ENCODE results near the gene THSD1. TPM values are rescaled to one million over a fixed set of nuclear protein-coding genes. Genes with fewer than 3 reads are reported as not detected.

THSD1 gene, protein sequence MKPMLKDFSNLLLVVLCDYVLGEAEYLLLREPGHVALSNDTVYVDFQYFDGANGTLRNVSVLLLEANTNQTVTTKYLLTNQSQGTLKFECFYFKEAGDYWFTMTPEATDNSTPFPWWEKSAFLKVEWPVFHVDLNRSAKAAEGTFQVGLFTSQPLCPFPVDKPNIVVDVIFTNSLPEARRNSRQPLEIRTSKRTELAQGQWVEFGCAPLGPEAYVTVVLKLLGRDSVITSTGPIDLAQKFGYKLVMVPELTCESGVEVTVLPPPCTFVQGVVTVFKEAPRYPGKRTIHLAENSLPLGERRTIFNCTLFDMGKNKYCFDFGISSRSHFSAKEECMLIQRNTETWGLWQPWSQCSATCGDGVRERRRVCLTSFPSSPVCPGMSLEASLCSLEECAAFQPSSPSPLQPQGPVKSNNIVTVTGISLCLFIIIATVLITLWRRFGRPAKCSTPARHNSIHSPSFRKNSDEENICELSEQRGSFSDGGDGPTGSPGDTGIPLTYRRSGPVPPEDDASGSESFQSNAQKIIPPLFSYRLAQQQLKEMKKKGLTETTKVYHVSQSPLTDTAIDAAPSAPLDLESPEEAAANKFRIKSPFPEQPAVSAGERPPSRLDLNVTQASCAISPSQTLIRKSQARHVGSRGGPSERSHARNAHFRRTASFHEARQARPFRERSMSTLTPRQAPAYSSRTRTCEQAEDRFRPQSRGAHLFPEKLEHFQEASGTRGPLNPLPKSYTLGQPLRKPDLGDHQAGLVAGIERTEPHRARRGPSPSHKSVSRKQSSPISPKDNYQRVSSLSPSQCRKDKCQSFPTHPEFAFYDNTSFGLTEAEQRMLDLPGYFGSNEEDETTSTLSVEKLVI
- 45.2 and 47.5 TPM in 2 replicates for total RNA-seq (2014; rRNA removed; shearing (Covaris generic); ENCODE audit: low replicate concordance)

DNA sequence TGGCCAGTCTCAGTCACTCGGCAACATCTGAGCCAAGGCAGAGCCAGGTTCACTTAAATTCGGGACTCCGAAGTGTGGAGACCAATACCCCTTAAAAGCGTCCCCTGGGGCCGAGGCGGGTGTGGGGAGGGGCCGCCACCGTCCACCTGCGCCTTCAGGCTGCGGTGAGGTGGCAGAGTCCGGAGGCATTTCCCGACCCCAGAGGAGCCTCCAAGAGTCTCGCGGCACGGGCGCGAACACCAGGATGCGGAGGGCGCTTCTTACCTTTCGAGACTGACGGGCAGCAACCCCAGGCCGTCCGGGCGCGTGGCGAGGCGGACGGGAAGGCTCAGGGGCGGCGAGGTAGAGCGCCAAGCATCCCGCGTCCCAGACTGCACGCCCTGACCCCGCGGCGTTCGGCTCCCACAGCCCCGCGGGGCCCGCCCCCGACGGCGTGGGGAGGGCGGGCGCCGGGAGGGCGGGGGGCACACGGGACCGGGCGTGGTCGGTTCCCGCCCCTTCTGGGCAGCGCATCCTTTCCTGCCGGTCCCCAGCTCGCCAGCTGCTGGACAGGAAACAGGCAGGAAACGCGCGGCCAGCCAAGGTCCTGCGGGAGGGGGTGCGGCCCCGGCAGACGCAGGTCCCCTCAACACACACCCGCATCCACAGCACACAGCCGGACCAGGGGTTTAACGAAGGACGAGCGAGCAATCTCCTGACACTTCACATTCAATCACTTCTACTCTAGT, at the start of gene THSD1:
TSS of gene THSD1 (minus strand) at position 406 of the 728 bp plus-strand sequence. CDS start 3,572 bp downstream, outside the sequence.
- peak; percentile 66 for DNase-seq (ENCODE audit: low read depth)
- in situ Hi-C loops (cut with HindIII; ENCODE audit: low pct_unique_long_range_greater_than_20kb, low sequenced_read_pairs): no loop called here

DNA sequence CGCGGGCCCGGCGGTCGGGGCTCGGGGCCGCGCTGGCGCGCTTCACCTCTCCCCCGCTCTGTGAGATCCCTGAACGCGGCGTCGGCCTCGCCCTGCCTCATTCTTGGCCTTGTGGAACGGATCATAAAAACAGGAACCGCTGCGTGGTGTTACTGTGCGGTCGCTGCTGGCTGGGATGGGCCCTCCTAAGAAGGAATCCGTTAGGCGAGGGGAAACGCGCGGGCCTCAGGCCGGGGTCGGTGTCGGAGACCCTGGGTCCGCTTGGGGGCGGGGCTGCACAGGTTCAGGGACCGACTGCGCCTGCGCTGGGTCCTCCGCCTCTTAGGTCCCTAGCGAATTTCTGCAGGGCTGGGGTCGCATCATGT, 49.7 kb upstream of the THSD1 start:
- DNase-seq (ENCODE audit: low read depth): peak; percentile 80

DNA sequence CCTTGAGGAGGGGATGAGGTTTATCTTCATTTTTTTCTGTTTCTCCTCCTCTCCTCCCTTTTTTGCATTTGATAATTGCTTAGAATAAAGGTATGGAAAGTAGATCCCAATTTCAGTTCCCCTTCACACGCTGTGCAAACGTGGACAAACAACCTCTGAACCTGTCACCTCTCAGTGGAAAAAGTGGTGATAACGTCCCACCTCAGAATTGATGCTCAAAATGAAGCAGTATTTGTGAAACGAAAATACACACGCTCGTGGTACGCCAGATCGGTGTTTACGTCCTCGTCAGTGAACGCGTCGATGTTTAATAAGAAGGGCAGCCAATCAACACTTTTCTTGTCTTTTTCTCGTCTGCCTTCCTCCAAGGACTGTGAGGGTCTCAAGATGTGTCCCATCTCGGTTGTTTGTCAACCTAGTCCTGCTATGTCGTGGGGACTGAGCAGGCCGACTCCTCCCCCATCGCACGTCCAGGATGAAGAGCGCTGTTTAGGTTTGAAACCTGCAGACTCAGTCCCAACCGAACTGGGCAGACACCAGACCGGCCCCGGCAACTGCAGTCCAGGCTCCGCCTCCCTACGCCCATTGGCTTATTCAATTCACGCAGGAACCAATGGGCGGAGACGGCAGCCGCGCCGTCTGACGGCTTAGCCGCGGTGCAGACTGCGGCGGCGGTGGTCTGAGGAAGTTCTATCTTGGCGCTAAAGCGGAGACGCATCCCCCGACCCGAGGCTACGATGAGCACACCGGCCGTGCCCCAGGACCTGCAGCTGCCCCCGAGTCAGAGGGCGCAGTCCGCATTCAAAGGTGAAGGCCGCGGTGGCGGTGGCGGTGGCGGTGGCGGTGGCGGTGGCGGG, 49.1 kb upstream of the THSD1 start, which contains the start of gene CKAP2:
TSS of gene CKAP2 (plus strand) at position 659 of the 857 bp plus-strand sequence. CDS start at position 738, 79 bp downstream.
- in situ Hi-C loops (cut with HindIII; ENCODE audit: low pct_unique_long_range_greater_than_20kb, low sequenced_read_pairs): no loop called here
- DNase-seq (ENCODE audit: low read depth): peak; percentile 91

More for the DNA sequence above, 49.7 kb upstream of the THSD1 start:
- in situ Hi-C loops (cut with HindIII; ENCODE audit: low pct_unique_long_range_greater_than_20kb, low sequenced_read_pairs): no loop called here

DNA sequence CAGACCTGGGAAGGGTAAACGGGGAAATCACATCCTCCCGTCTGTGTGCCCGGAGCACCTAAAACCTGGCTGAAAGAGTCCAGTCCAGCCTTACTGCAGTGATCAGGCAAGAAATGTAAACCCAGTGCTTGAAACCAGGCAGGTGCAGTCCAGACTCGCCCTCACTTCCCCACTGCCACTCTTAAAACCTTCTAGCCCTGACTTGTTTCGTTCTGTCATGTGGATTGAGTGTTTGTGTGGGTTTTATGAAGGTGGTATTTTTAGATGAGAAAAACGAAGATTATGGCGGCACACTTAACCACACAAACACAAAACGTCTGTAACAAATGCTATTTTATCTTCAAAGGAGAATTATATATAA, 48.5 kb upstream of the THSD1 start:
- peak; percentile 23 for DNase-seq (ENCODE audit: low read depth)
- in situ Hi-C loops (cut with HindIII; ENCODE audit: low pct_unique_long_range_greater_than_20kb, low sequenced_read_pairs): no loop called here

DNA sequence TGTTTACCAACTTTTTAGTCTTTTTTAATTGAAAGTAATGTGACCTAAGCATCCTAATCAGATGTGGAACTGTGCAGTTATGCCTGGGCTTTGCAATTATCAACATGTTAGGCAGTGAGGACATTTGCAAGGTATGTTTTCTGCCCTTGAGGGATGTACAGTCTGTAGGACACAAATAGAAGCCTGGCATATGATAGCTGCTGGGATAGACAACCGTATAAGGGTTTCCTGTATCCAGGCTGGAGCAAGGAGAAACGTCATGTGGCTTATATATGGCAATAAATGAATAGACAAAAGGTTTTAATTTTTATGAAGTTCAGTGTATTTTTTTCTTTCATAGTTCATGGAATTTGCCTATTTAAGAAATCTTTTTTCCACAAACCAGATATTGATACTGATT, 46.5 kb upstream of the THSD1 start:
- in situ Hi-C loops (cut with HindIII; ENCODE audit: low pct_unique_long_range_greater_than_20kb, low sequenced_read_pairs): no loop called here
- no peak for DNase-seq (ENCODE audit: low read depth)

DNA sequence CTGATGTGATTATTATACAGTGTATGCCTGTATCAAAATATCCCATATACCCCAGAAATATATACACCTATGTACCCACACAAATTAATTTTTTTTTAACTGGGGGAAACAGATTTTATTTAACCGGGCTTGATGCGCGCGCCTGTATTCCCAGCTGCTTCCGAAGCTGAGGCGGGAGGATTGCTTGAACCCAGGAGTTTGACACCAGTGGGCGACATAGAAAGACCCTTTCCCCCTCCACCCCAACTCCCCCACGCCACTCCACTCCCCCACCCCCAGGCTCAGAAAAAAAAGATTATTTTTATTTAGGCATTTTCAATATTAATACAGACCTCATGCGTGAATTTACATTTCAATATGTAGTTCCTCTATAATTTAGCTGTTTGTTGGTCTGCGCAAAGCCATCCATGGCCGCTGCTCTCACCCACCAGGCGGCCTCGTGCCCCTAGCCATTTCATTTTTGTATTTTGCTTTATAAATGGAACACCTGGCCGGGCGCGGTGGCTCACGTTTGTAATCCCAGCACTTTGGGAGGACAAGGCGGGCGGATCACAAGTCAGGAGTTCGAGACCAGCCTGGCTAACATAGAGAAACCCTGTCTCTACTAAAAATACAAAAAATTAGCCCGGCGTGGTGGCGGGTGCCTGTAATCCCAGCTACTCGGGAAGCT, 45.3 kb upstream of the THSD1 start:
- no peak for DNase-seq (ENCODE audit: low read depth)

DNA sequence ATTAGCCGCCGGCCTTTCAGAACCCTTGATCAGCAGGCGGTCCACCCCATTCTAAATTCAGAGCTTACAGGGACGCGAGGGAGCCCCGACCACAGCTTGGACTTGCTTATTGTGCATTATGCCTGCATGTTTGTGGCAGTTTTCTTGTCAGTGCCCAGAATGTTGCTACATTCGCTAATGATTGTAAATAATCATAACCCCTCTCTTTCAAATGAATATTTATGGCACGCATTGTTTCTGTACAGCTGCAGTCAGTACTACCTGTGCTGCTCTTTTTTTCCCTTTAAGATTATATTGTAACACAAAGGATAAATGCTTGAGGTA, 44.8 kb upstream of the THSD1 start:
- no peak for DNase-seq (ENCODE audit: low read depth)
- in situ Hi-C loops (cut with HindIII; ENCODE audit: low pct_unique_long_range_greater_than_20kb, low sequenced_read_pairs): no loop called here

More for the DNA sequence above, 45.3 kb upstream of the THSD1 start:
- in situ Hi-C loops (cut with HindIII; ENCODE audit: low pct_unique_long_range_greater_than_20kb, low sequenced_read_pairs): no loop called here

DNA sequence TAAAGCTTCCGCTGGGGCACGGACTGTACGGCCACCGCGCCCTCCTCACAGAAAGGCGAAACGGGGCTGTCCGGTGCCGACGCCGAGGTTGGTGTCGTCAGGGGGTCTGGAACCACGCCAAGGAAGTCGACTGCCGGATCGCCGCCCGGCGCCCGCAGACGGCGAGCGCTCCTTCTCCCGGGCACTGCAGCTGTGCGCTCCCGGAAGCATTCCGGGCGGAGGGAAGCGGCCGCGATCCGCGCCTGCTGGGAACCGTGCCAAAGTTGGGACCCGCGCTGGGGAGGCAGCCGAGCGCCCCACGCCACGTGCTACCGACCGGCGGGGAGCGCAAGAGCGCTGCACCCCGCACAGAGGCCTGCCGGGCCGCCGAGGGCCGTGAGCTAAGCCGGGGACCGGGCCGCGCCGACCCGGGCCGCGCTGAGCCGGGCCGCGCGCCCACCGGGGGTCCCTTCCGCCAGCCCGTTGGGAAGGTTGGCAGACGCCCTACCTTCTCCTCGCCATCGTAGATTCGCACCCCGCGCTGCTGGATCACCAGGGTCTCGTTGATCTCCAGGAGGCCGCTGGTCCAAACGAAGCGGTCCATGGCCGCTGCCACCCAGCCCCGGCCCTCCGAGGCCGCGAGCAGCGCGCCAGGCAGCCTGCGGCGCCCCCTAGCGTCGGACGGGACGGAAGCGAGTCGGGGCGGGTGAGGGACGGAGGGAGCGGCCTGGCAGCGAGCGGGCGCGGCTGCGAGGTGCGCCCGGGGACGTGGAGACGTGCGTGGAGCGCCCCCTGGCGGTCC, 44.2 kb upstream of the THSD1 start, which contains the start of gene VPS36:
TSS of gene VPS36 (minus strand) at position 623 of the 781 bp plus-strand sequence. CDS start at position 583, 40 bp downstream.
- peak; percentile 89 for DNase-seq (ENCODE audit: low read depth)
- in situ Hi-C loops (cut with HindIII; ENCODE audit: low pct_unique_long_range_greater_than_20kb, low sequenced_read_pairs): no loop called here

DNA sequence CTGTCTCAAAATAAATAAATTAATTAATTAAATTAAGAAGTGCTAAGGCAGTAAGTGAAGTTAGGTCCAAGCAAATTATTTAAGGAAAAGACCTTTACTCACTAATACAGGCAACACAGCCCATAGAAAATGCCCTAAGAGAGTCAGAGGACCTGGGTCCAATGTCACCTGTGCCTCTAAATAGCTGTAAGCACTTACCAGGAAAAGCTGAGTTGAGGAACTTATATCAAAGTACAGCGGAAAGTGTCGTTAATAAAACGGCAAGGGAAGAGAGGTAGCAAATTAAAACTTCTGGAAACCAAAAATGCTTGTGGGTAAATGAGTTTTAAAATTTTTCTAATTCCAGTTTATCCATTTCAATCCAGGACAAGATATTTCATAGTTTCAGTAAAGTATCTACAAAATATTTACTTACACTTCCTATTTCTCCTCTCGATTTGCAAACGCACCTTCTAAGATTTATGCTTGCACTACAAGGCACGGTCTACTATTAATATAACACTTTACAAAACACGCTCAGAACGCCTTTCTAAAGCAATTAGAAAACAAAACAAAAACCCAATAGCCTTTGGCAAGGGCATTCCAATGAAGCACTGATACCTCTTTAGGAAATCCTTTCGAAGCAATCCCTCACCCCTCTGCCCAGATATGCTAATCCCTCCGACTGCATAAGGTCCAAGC, 43.5 kb upstream of the THSD1 start:
- in situ Hi-C loops (cut with HindIII; ENCODE audit: low pct_unique_long_range_greater_than_20kb, low sequenced_read_pairs): no loop called here
- no peak for DNase-seq (ENCODE audit: low read depth)

DNA sequence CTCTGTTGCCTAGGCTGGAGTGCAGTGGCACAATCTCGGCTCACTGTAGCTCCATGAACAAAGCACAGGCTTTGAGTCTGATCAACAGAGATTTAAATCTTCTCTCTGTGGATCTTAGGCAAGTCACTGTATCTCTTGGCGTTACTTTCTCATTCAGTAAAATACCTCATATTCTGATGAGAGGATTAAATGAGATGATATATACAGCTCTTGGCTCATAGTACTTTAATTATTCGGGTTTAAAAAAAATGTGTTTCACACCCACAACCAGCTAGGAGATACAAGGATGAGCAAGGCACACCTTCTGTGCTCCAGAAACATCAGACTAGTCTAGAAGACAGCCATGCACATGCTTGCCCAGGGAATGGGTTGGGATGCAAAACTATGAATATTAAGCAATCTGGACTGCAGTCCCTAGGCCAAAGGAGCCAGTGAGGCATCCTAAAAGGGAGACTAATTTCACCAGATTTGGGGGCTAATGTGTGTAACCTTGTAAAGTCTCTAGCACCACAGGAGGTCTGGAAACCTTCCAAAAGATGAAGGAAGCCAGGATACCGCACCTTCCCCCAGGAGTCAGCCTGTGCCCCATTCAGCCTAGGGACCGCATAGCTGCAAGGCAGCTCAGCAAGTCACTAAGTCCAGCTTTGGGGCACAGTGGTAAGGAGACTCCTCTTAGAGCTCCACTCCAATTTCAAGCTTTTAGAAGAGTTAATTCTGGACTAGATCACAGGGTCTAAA, 42.0 kb upstream of the THSD1 start:
- in situ Hi-C loops (cut with HindIII; ENCODE audit: low pct_unique_long_range_greater_than_20kb, low sequenced_read_pairs): no loop called here
- no peak for DNase-seq (ENCODE audit: low read depth)

DNA sequence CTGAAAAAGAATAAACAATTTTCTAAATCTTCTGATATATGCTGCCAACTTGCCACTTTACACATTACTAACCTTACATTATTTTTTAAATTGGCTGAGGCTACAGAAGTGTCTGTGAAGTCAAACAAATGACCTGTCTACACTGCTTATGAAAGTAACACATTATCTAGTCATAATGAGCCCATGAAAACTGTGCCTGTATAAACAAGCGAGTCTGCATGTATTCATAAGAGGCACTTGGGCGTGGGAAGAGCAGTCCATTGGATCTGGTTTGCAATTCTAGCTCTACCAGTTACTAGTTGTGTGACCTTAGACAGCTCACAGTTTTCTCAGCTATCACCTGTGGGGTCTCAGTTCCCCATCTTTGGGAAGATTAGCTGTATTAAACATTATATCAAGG, 41.4 kb upstream of the THSD1 start:
- no peak for DNase-seq (ENCODE audit: low read depth)
- in situ Hi-C loops (cut with HindIII; ENCODE audit: low pct_unique_long_range_greater_than_20kb, low sequenced_read_pairs): no loop called here

DNA sequence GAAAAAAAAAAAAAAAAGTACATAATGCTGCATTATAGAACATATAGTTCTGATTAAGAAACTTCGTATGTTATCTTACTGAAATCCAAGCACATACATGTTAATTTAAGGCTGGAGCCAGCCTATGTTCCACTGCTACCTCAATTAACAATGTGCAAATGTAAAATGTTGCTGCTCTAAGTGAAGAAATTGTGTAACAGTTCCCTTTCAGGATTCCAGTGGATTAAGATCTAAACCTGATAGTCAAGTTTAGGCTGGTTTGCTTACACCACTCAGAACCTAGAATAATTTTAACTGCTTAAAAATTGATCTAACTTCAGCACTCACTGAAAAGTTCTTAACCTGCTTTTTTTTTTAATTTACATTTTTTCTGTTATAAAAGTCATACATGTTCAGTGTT, 40.3 kb upstream of the THSD1 start:
- in situ Hi-C loops (cut with HindIII; ENCODE audit: low pct_unique_long_range_greater_than_20kb, low sequenced_read_pairs): no loop called here
- no peak for DNase-seq (ENCODE audit: low read depth)

DNA sequence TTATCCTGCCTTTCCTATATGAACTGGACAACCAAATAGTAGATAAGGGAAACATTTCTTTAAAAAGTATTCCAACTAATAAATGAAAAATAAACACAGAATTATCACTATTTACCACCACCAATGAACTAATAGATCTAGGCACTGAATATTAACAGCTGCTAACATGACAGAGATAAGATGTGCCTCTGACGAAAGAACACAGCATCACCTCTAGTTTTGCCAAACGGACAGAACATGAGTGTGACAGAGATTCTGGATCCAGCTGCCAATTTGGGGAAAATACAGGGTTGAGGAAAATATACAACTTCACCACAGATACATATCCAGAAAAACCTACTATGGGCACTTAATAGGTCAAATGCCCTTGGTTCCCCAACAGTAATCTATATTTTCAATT, 26.5 kb upstream of the THSD1 start:
- in situ Hi-C loops (cut with HindIII; ENCODE audit: low pct_unique_long_range_greater_than_20kb, low sequenced_read_pairs): no loop called here
- DNase-seq (ENCODE audit: low read depth): no peak

DNA sequence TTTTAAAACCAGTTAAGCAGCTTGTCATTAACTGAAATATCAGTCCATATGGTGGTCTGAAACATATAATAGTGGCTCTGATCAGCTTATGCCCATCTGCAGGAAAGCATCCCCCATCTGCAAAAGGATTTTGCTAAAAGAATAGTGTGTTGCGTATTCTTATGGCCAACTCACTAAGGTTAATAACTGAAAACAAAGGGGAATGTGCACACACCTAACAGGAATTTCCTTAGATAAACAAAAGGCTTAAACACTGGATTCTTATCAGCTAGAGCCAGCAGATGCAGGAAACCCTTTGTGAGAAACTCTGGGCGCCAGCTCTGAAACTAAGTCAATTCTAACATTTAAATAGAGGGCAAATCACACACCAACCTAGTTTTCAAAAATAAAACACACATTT, 22.3 kb upstream of the THSD1 start:
- in situ Hi-C loops (cut with HindIII; ENCODE audit: low pct_unique_long_range_greater_than_20kb, low sequenced_read_pairs): no loop called here
- peak; percentile 25 for DNase-seq (ENCODE audit: low read depth)

DNA sequence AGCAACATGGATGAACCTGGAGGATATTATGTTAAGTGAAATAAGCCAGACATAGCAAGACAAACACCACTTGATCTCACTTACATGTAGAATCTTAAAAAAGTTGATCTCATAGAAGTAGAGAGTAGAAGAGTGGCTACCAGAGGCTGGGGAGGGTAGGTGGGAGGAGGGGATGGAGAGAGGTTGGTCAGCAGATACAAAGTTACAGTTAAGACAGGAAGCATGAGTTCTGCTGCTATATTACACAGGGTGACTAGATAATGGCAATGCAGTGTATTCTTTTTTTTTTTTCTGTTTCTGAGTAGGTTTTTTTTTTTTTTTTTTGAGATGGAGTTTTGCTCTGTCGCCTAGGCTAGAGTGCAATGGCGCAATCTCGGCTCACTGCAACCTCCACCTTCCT, 15.2 kb upstream of the THSD1 start:
- no peak for DNase-seq (ENCODE audit: low read depth)
- in situ Hi-C loops (cut with HindIII; ENCODE audit: low pct_unique_long_range_greater_than_20kb, low sequenced_read_pairs): no loop called here
